GM12878 (cell line): ENCODE data around the gene ARHGAP27. TPM values are rescaled to one million over a fixed set of nuclear protein-coding genes. Genes with fewer than 3 reads are reported as not detected.

Experiments used
- ATAC-seq: fragments of 200-7000 bp; cut with Tn5 transposase; 3 replicates; pipeline ENCODE4 v1.9.1; 2020; ENCODE audit warnings: mild to moderate bottlenecking, moderate library complexity
- BruUV-seq: library from RNA; stranded (reverse); fragments of 400-500 nt; replicated peaks from 2 replicates; lab custom pipeline; 2021; lab: Mats Ljungman, UMichigan
- CTCF ChIA-PET: fragments of 300-600 bp; sonication (Branson Sonifier 250); formaldehyde crosslinking; extraction: SDS; loops from one replicate; lab custom pipeline; 2021; ENCODE audit warnings: inconsistent platforms; lab: Yijun Ruan, JAX
- POLR2A ChIA-PET: fragments of 350-600 bp; formaldehyde crosslinking; extraction: SDS; loops from one replicate; lab custom pipeline; 2021; ENCODE audit warnings: inconsistent platforms; lab: Charles Lee
- RAD21 ChIA-PET: fragments of 300-600 bp; sonication (Branson Sonifier 250); formaldehyde crosslinking; loops from one replicate; lab custom pipeline; 2023; ENCODE audit warnings: antibody characterized with exemption; ENCODE audit not compliant: unreplicated experiment; lab: Charles Lee
- SMC1A ChIA-PET: fragments of 300-600 bp; sonication (Branson Sonifier 250); formaldehyde crosslinking; loops from one replicate; lab custom pipeline; 2023; ENCODE audit not compliant: unreplicated experiment, uncharacterized antibody; lab: Charles Lee
- DNase-seq: peaks from one replicate; pipeline ENCODE4 v3.0.0-alpha.2; 2011; ENCODE audit warnings: low read depth, low spot score
- FAIRE-seq: peaks from 3 replicates; lab custom pipeline; 2011; peaks lifted over from hg19 to GRCh38; lab: Jason Lieb, UNC
- H2AFZ ChIP-seq: 2 replicates; pipeline ENCODE4 v1.6.0; 2011; ENCODE audit warnings: low read depth, low read length, control low read depth; ENCODE audit not compliant: control insufficient read depth
- H3K27ac ChIP-seq: 2 replicates; pipeline ENCODE4 v1.5.1; 2011; ENCODE audit warnings: control low read depth; ENCODE audit not compliant: control insufficient read depth, insufficient read depth
- H3K27me3 ChIP-seq, 2 experiments: replicated peaks in 1 of 2; 2 replicates each; pipeline versions ENCODE4 v1.6.0 to v1.6.1; 2011; ENCODE audit warnings: low read length in 1 of 2; ENCODE audit not compliant: control insufficient read depth in 2 of 2, insufficient read depth in 2 of 2
- H3K36me3 ChIP-seq, 2 experiments: 2 replicates each; pipeline ENCODE4 v1.5.1; 2011; ENCODE audit warnings: low read length in 1 of 2; ENCODE audit not compliant: control insufficient read depth in 2 of 2, insufficient read depth in 2 of 2
- H3K4me1 ChIP-seq: 2 replicates; pipeline ENCODE4 v1.6.1; 2011; ENCODE audit warnings: mild to moderate bottlenecking, low read length, moderate library complexity, mixed read lengths; ENCODE audit not compliant: control insufficient read depth, insufficient read depth
- H3K4me2 ChIP-seq: 2 replicates; pipeline ENCODE4 v1.6.0; 2011; ENCODE audit warnings: control low read depth; ENCODE audit not compliant: control insufficient read depth, insufficient read depth
- H3K4me3 ChIP-seq: fragments of 200-600 bp; sonication (generic); 2 replicates; pipeline ENCODE4 v1.5.1; 2016
- H3K79me2 ChIP-seq: 2 replicates; pipeline ENCODE4 v1.6.0; 2011; ENCODE audit warnings: low read length; ENCODE audit not compliant: control insufficient read depth, insufficient read depth
- H3K9ac ChIP-seq: 2 replicates; pipeline ENCODE4 v1.8.0; 2011; ENCODE audit warnings: low read length, control low read depth, mixed read lengths; ENCODE audit not compliant: control insufficient read depth, insufficient read depth
- H3K9me3 ChIP-seq: replicated peaks from 3 replicates; pipeline ENCODE4 v1.5.1; 2011; ENCODE audit warnings: mild to moderate bottlenecking, low read length; ENCODE audit not compliant: control insufficient read depth, insufficient read depth
- H4K20me1 ChIP-seq: 2 replicates; pipeline ENCODE4 v1.6.0; 2011; ENCODE audit not compliant: control insufficient read depth, insufficient read depth
- MEF2B ChIP-seq: fragments of 450-650 bp; IDR thresholded peaks from 2 replicates; pipeline ENCODE4 v1.6.1; 2018; ENCODE audit warnings: mild to moderate bottlenecking, moderate library complexity; ENCODE audit not compliant: partially characterized antibody, poor library complexity, severe bottlenecking
- NFXL1 ChIP-seq: fragments of 450-650 bp; IDR thresholded peaks from 2 replicates; pipeline ENCODE4 v1.6.1; 2017; ENCODE audit warnings: antibody characterized with exemption, mild to moderate bottlenecking, borderline replicate concordance
- PML ChIP-seq: IDR thresholded peaks from 2 replicates; pipeline ENCODE4 v1.6.1; 2012; ENCODE audit warnings: low read length, inconsistent platforms
- POLR2A ChIP-seq: IDR thresholded peaks from 2 replicates; pipeline ENCODE4 v1.6.1; 2011; ENCODE audit warnings: low read depth, mild to moderate bottlenecking, low read length
- RUNX3 ChIP-seq: IDR thresholded peaks from 2 replicates; pipeline ENCODE4 v1.6.1; 2012; ENCODE audit warnings: low read length, inconsistent platforms
- WGBS: methylation state at CpG from one replicate; pipeline ENCODE4 v1.1.6; 2016; ENCODE audit warnings: low lambda C conversion rate; ENCODE audit not compliant: insufficient replicate concordance, insufficient coverage; ENCODE audit errors: missing lambda C conversion rate; 5-methylcytosine and 5-hydroxymethylcytosine counted together
- in situ Hi-C: fragments of 300-500 bp; cut with MboI; formaldehyde crosslinking; loops from 9 replicates; pipeline ENCODE4 v1.14.3; 2018; ENCODE audit warnings: mixed read lengths
- intact Hi-C: fragments of 100-400 bp; cut with micrococcal nuclease; formaldehyde crosslinking; loops from one replicate; pipeline ENCODE4 v1.14.2; 2022; ENCODE audit not compliant: unreplicated experiment
- polyA plus RNA-seq, 11 experiments: library from polyadenylated mRNA; depleted of rRNA in 4 of 11; unstranded in 6 of 11; stranded (reverse) in 5 of 11; fragments of >200 nt; fragmentation: Nextera tagmentation in 4 of 11; fragmentation: Illumina TruSeq in 1 of 11; extraction: Ambion mirVana in 4 of 11; extraction: Trizol in 1 of 11; gene quantifications; 1 replicate in 1 of 11; 2 replicates in 10 of 11; pipeline versions ENCODE4 v1.2.1 to v1.2.3, GENCODE V29; 2011 to 2016; ENCODE audit warnings: inconsistent platforms in 2 of 11, missing spikeins in 2 of 11, low read depth in 1 of 11
- total RNA-seq, 4 experiments: library from RNA; depleted of rRNA in 3 of 4; stranded (reverse); fragments of >200 nt in 3 of 4; fragmentation: Illumina TruSeq in 1 of 4; extraction: Trizol in 1 of 4; gene quantifications; 2 replicates each; pipeline versions ENCODE4 v1.2.1 to v1.2.3, GENCODE V29; 2013 to 2021
- TF ChIP-seq, protein P1 (sequence below): fragments of 450-650 bp; IDR thresholded peaks from 2 replicates; pipeline ENCODE4 v1.6.1; 2018; ENCODE audit warnings: borderline replicate concordance, mild to moderate bottlenecking; ENCODE audit not compliant: partially characterized antibody
- TF ChIP-seq, protein P2 (sequence below): IDR thresholded peaks from 2 replicates; pipeline ENCODE4 v1.6.1; 2011; ENCODE audit warnings: borderline replicate concordance, low read depth, mild to moderate bottlenecking, moderate library complexity, mixed read lengths, low read length; ENCODE audit not compliant: insufficient read depth; ENCODE audit errors: extremely low read length
- TF ChIP-seq, protein P3 (sequence below), 3 experiments: IDR thresholded peaks in 2 of 3; conservative IDR thresholded peaks in 1 of 3; 2 replicates each; pipeline ENCODE4 v1.5.1; 2011; ENCODE audit warnings: low read depth in 3 of 3, low read length in 3 of 3, mild to moderate bottlenecking in 3 of 3, control low read depth in 2 of 3, moderate library complexity in 2 of 3, inconsistent platforms in 1 of 3, mixed read lengths in 1 of 3; ENCODE audit not compliant: control insufficient read depth in 2 of 3, insufficient read depth in 1 of 3; ENCODE audit errors: extremely low read depth in 1 of 3
- TF ChIP-seq, protein P4 (sequence below): IDR thresholded peaks from 2 replicates; pipeline ENCODE4 v1.6.1; 2011; ENCODE audit warnings: borderline replicate concordance, low read depth, mild to moderate bottlenecking, moderate library complexity, low read length; ENCODE audit not compliant: insufficient read depth, poor library complexity, severe bottlenecking

The ARHGAP27 gene
- total and polyA plus RNA-seq, 10 of the 15 experiments (the other 5 are each of a cell fraction or from before 2014, with no cell fraction given) = 0.64 to 45.7 (median 17.7) TPM

DNA sequence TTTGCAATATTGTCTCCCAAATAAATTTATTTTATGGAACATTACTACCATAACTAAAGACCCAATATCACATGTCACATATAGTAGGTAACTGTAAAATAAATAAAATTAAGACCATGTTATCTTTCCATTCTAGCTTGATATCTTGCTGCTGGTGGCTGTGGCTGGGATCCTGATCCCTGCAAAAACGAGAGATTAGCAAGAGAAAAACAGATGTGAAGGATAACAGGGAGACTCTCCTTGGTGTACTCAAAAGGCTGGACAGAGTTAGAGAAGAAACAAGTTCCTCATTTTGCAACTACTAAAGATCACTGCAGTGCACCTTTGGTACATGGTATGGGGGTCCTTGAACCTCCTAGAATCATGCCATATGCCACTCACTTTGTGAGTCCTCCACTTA, 49.7 kb downstream of the ARHGAP27 start:
- in situ Hi-C loops = no loop called here
- POLR2A ChIA-PET = interaction anchor here (1.0 to 1.4 kb wide), 2 partner anchors 65 to 83 kb away, joined by 3 to 4 read pairs; no protein-coding TSS in a partner anchor

More for the DNA sequence above, 49.7 kb downstream of the ARHGAP27 start:
- no TSS peak for BruUV-seq
- DNase-seq = no peak
- H4K20me1 ChIP-seq = no peaks in the 10 kb centered on the region
- no peak overlapping the region for H2AFZ ChIP-seq
- TF ChIP-seq, protein P1, sequence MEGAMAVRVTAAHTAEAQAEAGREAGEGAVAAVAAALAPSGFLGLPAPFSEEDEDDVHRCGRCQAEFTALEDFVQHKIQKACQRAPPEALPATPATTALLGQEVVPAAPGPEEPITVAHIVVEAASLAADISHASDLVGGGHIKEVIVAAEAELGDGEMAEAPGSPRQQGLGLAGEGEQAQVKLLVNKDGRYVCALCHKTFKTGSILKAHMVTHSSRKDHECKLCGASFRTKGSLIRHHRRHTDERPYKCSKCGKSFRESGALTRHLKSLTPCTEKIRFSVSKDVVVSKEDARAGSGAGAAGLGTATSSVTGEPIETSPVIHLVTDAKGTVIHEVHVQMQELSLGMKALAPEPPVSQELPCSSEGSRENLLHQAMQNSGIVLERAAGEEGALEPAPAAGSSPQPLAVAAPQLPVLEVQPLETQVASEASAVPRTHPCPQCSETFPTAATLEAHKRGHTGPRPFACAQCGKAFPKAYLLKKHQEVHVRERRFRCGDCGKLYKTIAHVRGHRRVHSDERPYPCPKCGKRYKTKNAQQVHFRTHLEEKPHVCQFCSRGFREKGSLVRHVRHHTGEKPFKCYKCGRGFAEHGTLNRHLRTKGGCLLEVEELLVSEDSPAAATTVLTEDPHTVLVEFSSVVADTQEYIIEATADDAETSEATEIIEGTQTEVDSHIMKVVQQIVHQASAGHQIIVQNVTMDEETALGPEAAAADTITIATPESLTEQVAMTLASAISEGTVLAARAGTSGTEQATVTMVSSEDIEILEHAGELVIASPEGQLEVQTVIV = no peak
- TF ChIP-seq, protein P2, sequence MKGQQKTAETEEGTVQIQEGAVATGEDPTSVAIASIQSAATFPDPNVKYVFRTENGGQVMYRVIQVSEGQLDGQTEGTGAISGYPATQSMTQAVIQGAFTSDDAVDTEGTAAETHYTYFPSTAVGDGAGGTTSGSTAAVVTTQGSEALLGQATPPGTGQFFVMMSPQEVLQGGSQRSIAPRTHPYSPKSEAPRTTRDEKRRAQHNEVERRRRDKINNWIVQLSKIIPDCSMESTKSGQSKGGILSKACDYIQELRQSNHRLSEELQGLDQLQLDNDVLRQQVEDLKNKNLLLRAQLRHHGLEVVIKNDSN = no peak
- TF ChIP-seq MEF2B (no peak), PML (no peak), NFXL1 (no peak), RUNX3 (no peak), POLR2A (no peak)
- TF ChIP-seq, protein P3, sequence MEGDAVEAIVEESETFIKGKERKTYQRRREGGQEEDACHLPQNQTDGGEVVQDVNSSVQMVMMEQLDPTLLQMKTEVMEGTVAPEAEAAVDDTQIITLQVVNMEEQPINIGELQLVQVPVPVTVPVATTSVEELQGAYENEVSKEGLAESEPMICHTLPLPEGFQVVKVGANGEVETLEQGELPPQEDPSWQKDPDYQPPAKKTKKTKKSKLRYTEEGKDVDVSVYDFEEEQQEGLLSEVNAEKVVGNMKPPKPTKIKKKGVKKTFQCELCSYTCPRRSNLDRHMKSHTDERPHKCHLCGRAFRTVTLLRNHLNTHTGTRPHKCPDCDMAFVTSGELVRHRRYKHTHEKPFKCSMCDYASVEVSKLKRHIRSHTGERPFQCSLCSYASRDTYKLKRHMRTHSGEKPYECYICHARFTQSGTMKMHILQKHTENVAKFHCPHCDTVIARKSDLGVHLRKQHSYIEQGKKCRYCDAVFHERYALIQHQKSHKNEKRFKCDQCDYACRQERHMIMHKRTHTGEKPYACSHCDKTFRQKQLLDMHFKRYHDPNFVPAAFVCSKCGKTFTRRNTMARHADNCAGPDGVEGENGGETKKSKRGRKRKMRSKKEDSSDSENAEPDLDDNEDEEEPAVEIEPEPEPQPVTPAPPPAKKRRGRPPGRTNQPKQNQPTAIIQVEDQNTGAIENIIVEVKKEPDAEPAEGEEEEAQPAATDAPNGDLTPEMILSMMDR (IDR thresholded peaks at IDR 0.05 in 2 of 3, conservative IDR thresholded peaks at IDR 0.05 in 1 of 3; ENCODE audit: control insufficient read depth in 2 of 3, extremely low read depth in 1 of 3, insufficient read depth in 1 of 3, low read depth in 3 of 3, low read length in 3 of 3) = no peak
- TF ChIP-seq, protein P4, sequence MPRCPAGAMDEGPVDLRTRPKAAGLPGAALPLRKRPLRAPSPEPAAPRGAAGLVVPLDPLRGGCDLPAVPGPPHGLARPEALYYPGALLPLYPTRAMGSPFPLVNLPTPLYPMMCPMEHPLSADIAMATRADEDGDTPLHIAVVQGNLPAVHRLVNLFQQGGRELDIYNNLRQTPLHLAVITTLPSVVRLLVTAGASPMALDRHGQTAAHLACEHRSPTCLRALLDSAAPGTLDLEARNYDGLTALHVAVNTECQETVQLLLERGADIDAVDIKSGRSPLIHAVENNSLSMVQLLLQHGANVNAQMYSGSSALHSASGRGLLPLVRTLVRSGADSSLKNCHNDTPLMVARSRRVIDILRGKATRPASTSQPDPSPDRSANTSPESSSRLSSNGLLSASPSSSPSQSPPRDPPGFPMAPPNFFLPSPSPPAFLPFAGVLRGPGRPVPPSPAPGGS = no peak
- CTCF ChIA-PET = interaction anchor here (0.9 to 15.5 kb wide), 6 partner anchors 72 to 233 kb away, joined by 3 to 291 read pairs (median 36); partner anchors contain the start of gene FMNL1
- SMC1A ChIA-PET = interaction anchor here (0.7 to 12.7 kb wide), 4 partner anchors 12 to 107 kb away, joined by 3 to 184 read pairs (median 26); no protein-coding TSS in a partner anchor
- WGBS = 46% methylated on average over 1 of the region's 1 CpG
- RAD21 ChIA-PET = interaction anchor here (0.5 to 7.4 kb wide), 6 partner anchors 66 to 164 kb away, joined by 3 to 150 read pairs (median 24); partner anchors contain the start of gene MAP3K14
- peaks cover 30% of the 10 kb centered on the region for H3K4me1 ChIP-seq
- no peaks in the 10 kb centered on the region for H3K9me3 ChIP-seq
- H3K9ac ChIP-seq = no peak overlapping the region
- no peak overlapping the region for H3K27ac ChIP-seq
- no peak for FAIRE-seq
- no peak for ATAC-seq
- H3K4me2 ChIP-seq = no peak overlapping the region
- no peak overlapping the region for H3K4me3 ChIP-seq
- no peaks in the 10 kb centered on the region for H3K36me3 ChIP-seq
- intact Hi-C loops = no loop called here
- no peaks in the 10 kb centered on the region for H3K27me3 ChIP-seq
- H3K79me2 ChIP-seq = no peaks in the 10 kb centered on the region
